Heart left ventricle (tissue), 16 donors: ENCODE measurements around the gene HCAR1. TPM values are rescaled to one million over a fixed set of nuclear protein-coding genes. Genes with fewer than 3 reads are reported as not detected.
"Not testable (repeated sequence)": the region's sequence is repeated elsewhere in the genome, so short reads cannot be mapped to it uniquely, and the experiment has no call there.

Experiments used
- ATAC-seq, 4 donors: fragments of 200-7000 bp; cut with Tn5 transposase; one replicate each; pipeline ENCODE4 v1.9.1; 2020 to 2022; ENCODE audit warnings: moderate library complexity in 4 of 4, mild to moderate bottlenecking in 3 of 4, moderate number of reproducible peaks in 1 of 4
- DNase-seq, 5 donors: peaks; one replicate each; pipeline ENCODE4 v3.0.0-alpha.2; 2020
- H3K27ac ChIP-seq, 12 donors: fragments of 200-600 bp; sonication (generic) in 4 of 12; one replicate each; pipeline versions ENCODE4 v1.5.0 to v1.8.0; 2016 to 2022; ENCODE audit warnings: mild to moderate bottlenecking in 2 of 12
- H3K27me3 ChIP-seq, 9 donors: fragments of 200-600 bp; sonication (generic) in 2 of 9; one replicate each; pipeline versions ENCODE4 v1.5.1 to v1.8.0; 2016 to 2022; ENCODE audit warnings: mild to moderate bottlenecking in 3 of 9
- H3K36me3 ChIP-seq, 9 donors: fragments of 200-600 bp; sonication (generic) in 2 of 9; one replicate each; pipeline versions ENCODE4 v1.5.0 to v1.8.0; 2018 to 2022; ENCODE audit warnings: mild to moderate bottlenecking in 2 of 9
- H3K4me1 ChIP-seq, 12 donors: fragments of 200-600 bp; sonication (generic) in 4 of 12; one replicate each; pipeline versions ENCODE4 v1.5.0 to v1.8.0; 2016 to 2022; ENCODE audit warnings: mild to moderate bottlenecking in 3 of 12
- H3K4me3 ChIP-seq, 12 donors: fragments of 200-600 bp; sonication (generic) in 4 of 12; one replicate each; pipeline versions ENCODE4 v1.5.0 to v1.8.0; 2017 to 2022; ENCODE audit warnings: mild to moderate bottlenecking in 9 of 12, moderate library complexity in 4 of 12
- H3K9me3 ChIP-seq, 12 donors: fragments of 200-600 bp; sonication (generic) in 4 of 12; one replicate each; pipeline versions ENCODE4 v1.5.0 to v1.8.0; 2016 to 2022; ENCODE audit warnings: mild to moderate bottlenecking in 1 of 12
- WGBS, 4 donors: extraction: QIAGEN DNeasy Blood & Tissue Kit in 2 of 4; methylation state at CpG; one replicate each; pipeline versions ENCODE4 v1.1.5 to v1.1.7; 2013 to 2018; 5-methylcytosine and 5-hydroxymethylcytosine counted together
- intact Hi-C, 10 donors: fragments of 100-400 bp; cut with DNase I; formaldehyde crosslinking; loops; one replicate each; pipeline versions ENCODE4 v1.11.1 to v1.14.2; 2022
- polyA plus RNA-seq, 2 donors: library from polyadenylated mRNA; stranded (reverse); fragments of 200-250 nt; gene quantifications; one replicate each; pipeline ENCODE4 v1.2.3, GENCODE V29; 2013
- total RNA-seq, 9 donors: library from RNA; depleted of rRNA in 2 of 9; stranded (reverse); fragments of >200 nt in 2 of 9; fragmentation: NEBNext Ultra II Directional in 3 of 9; extraction: Animal tissue kit (Norgen Biotek cat#: 25700) in 3 of 9; gene quantifications; one replicate each; pipeline versions ENCODE4 v1.1.0 to v1.2.4, GENCODE V29; 2016 to 2023
- donor health status: ischemic (EF 13 %, LVEDD 7.1; RV severe dilation, severe dysfunction).
- donor health status: healthy with polysubstance abuse.
- donor health status: DM: no; HTN: yes; CAD: no.
- donor health status: DM: no; HTN: no; CAD: no.
- donor health status: ischemic (EF 25% LVEDD 6.9; RV normal size, moderate dysfunction).
- donor health status: ischemic (EF 25% LVEDD 5.7; RV mildly dilated, moderate dysfunction).
- donor health status: healthy.
- donor health status: DM: yes; HTN: yes; CAD: no.
- donor health status: ischemic (EF 35%, LVEDD 5.7; RV mildly dilated, moderate dysfunction).
- donor health status: nonischemic (EF 11% LVEDD 7.7; RV severe dilation, severe dysfunction).
- donor health status: DM: yes; HTN: yes; CAD: no.
- donor health status: PGD.
- donor health status: ischemic (EF 29% LVEDD 5.4; RV normal size, mild dysfunction).
- donor health status: nonischemic (EF 23%, LVEDD 6.1; RV moderate dilation, normal function).

The HCAR1 gene
- total and polyA plus RNA-seq, 11 donors: 0.08 to 1.4 (median 0.22) TPM; not detected in 6

DNA sequence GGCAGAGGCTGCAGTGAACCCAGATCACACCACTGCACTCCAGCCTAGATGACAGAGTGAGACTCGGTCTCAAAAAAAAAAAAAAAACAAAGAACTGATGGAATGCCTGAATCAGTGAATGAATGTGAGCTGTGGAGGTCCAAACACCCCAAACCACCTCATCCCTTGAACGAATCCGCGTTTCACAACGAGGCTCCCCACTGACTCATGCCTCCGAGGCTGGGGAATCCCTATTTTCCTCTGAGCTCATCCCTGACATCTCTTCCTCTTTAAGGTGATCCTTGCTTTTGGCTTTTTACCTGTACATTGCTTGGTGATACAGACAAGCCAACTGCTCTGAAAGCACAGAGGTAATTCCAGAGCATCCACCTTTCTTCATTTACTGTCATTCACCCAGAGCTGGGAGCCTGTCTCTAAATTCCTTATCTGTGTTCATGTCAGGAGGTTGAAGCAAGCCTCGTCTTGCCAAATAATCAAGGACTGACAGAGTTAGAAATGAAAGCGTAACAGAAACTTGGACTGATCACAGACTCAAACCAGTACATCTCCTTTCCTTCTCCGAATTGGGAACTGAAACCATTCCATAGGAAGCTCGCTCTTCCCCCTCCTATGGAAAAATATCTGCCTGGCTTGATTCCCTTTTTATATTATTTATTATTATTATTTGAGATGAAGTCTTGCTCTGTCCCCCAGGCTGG lies 17.0 kb downstream of the HCAR1 start:
- peak in 2 of 4 donors; percentile 20 to 60 for ATAC-seq
- intact Hi-C loops, H3K4me3 ChIP-seq: not testable (repeated sequence)

DNA sequence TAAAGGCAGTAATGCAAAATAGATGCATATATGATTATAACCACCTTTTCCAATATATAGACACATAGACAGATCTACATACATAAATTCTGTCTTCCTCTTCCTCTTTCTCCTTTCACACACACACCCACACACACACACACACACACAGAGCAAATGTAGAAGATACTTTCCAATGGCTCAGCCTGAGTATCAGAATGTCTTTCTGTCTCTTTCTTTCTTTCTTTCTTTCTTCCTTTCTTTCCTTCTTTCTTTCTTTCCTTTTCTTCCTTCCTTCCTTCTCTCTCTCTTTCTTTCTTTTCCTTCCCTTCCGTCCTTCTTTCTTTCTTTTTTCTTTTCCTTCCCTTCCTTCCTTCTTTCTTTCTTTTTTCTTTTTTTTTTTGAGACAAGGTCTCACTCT lies 19.4 kb downstream of the HCAR1 start:
- H3K4me1 ChIP-seq, H3K36me3 ChIP-seq, H3K4me3 ChIP-seq, intact Hi-C loops, ATAC-seq, DNase-seq, H3K9me3 ChIP-seq, H3K27me3 ChIP-seq, H3K27ac ChIP-seq: not testable (repeated sequence)
- 57 to 79% (median 74%) methylated on average over 1 of the region's 1 CpG for WGBS, 4 donors

More for the DNA sequence above, 17.0 kb downstream of the HCAR1 start:
- H3K27ac ChIP-seq, H3K4me1 ChIP-seq, H3K9me3 ChIP-seq, H3K36me3 ChIP-seq, H3K27me3 ChIP-seq, DNase-seq: not testable (repeated sequence)
- 48 to 65% (median 57%) methylated on average over 3 to 4 of the region's 10 CpGs for WGBS, 4 donors

DNA sequence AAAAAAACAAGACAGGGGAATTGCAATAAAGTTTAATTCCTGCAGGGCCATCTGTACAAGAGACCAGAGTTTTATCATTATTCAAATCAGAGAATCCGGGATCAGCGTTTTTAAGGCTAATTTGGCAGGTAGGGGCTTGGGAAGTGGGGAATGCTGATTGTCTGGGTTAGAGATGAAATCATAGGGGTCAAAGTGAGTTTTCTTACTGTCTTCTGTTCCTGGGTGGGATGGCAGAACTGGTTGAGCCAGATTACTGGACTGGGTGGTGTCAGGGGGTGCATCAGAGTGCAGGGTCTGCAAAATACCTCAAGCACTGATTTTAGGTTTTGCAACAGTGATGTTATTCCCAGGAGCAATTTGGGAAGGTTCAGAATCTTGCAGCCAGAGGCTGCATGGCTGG lies 20.3 kb downstream of the HCAR1 start:
- intact Hi-C loops, H3K4me1 ChIP-seq, H3K9me3 ChIP-seq, DNase-seq, H3K36me3 ChIP-seq, H3K27me3 ChIP-seq, H3K27ac ChIP-seq, ATAC-seq, H3K4me3 ChIP-seq: not testable (repeated sequence)
- whole genome bisulfite sequencing, 4 donors: 68 to 81% (median 75%) methylated on average over 2 of the region's 2 CpGs

DNA sequence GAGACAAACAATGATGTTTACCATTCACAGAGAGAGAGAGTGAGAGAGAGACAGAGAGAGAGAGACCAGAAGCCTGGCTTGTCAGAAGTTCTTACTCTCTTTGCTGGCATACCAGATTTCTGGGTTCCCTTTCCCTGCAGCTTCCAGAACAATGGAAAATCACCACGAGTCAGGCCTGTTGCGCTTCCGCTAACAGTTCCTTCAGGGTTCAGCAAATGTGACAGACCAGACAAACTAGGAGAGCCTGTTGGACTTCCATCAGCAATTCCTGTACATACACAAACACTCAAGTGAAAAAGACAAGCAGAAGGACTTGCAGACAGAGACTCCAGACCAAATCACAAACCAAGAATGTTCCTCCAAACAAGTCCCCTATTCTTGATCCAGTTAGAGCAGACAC lies 21.4 kb downstream of the HCAR1 start:
- WGBS, 4 donors: no CpG with 5 or more reads among the region's 3 CpGs
- ATAC-seq, DNase-seq, H3K4me3 ChIP-seq, H3K9me3 ChIP-seq, intact Hi-C loops, H3K36me3 ChIP-seq, H3K4me1 ChIP-seq, H3K27ac ChIP-seq, H3K27me3 ChIP-seq: not testable (repeated sequence)

DNA sequence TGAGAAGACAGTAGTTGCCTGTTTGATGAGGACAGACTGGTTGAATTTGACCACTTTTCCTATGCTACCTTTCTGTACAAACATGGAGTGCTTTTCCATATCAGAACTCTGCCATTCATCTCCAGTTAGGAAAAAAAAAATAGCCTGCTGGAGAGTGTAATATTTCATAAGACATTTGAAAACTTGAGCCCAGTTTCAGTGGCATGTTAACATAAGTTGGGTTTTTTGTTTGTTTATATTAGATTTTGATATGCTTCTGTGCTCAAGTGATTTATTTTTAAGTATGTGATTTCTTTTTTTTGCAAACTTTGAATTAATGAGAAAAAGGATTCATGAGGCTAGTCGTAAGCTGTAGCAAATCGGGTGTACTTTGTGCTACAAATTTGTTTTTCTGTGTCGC lies 26.8 kb downstream of the HCAR1 start:
- H3K27me3 ChIP-seq, DNase-seq, H3K9me3 ChIP-seq, H3K36me3 ChIP-seq, H3K4me3 ChIP-seq, intact Hi-C loops, ATAC-seq, H3K27ac ChIP-seq, H3K4me1 ChIP-seq: not testable (repeated sequence)
- 84 to 92% (median 90%) methylated on average over 3 of the region's 3 CpGs for WGBS, 4 donors

DNA sequence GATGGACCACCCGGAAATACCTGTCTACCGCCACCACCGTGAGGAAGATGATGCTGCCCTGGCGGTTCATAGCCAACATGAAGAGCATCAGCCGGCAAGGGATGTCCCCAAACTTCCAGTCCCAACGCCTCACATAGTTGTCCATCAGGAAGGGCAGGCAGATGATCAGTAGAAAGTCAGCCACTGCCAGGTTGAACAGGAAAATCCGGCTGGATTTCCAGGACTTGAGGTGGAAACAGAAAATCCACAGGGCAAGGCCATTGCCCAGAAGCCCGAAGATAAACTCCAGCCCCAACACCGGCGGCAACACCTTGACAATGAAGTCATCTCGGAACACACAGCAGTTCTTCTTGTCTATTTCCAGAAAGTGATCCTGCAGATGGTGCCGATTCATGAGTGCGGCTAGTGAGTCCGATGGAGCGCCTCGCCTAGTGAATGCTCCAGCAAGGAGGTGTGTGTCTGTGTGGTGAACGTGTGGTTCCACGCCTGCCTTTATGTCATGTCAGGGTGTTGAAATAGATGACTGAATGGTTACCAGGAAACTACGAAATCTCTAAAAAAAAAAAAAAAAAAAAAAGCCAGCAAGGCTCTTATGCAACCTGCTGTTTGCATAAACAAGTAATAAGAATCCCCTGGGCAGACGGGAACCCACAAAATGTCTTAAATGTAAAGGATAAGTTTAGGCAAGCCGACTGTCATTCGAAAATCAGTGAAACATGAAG lies 27.6 kb downstream of the HCAR1 start, which contains the start of gene HCAR2:
Gene HCAR2 (minus strand): TSS at position 468 of the 722 bp plus-strand sequence. CDS start 74 bp downstream, at position 394.
- H3K4me1 ChIP-seq, H3K9me3 ChIP-seq, H3K4me3 ChIP-seq, H3K27ac ChIP-seq, intact Hi-C loops, H3K27me3 ChIP-seq, H3K36me3 ChIP-seq: not testable (repeated sequence)
- DNase-seq (peak in 1 of 5 donors; percentile 25), ATAC-seq (peak in 1 of 4 donors; percentile 63)
- WGBS, 4 donors: 87 to 90% (median 88%) methylated on average over 22 of the region's 22 CpGs

DNA sequence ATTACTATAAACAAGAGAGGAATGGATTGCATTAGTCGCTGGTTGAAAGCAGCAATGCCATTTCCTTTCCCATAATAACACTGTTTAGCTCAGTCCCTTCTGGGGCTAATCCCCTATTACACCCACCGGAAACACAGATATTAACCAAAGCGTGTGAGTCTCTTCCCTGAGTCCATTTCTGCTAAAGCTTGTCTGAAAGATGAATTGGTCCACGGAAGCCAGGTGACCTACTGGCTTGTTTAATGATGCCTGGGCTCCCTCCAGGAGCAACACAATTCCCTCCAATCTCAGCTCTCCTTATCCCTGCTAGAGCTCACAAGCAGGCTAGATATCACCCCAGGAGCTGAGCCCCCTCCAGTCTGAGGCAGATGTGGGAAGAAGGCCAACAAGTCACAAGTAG lies 29.2 kb downstream of the HCAR1 start:
- 53 to 63% (median 60%) methylated on average over 4 of the region's 4 CpGs for WGBS, 4 donors
- intact Hi-C loops, ATAC-seq, H3K27me3 ChIP-seq, H3K9me3 ChIP-seq, H3K4me3 ChIP-seq, H3K36me3 ChIP-seq, DNase-seq, H3K27ac ChIP-seq, H3K4me1 ChIP-seq: not testable (repeated sequence)

DNA sequence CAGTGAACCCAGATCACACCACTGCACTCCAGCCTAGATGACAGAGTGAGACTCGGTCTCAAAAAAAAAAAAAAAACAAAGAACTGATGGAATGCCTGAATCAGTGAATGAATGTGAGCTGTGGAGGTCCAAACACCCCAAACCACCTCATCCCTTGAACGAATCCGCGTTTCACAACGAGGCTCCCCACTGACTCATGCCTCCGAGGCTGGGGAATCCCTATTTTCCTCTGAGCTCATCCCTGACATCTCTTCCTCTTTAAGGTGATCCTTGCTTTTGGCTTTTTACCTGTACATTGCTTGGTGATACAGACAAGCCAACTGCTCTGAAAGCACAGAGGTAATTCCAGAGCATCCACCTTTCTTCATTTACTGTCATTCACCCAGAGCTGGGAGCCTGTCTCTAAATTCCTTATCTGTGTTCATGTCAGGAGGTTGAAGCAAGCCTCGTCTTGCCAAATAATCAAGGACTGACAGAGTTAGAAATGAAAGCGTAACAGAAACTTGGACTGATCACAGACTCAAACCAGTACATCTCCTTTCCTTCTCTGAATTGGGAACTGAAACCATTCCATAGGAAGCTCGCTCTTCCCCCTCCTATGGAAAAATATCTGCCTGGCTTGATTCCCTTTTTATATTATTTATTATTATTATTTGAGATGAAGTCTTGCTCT lies 30.5 kb downstream of the HCAR1 start:
- H3K27ac ChIP-seq, DNase-seq, H3K27me3 ChIP-seq, H3K36me3 ChIP-seq, intact Hi-C loops, H3K4me3 ChIP-seq, H3K4me1 ChIP-seq, H3K9me3 ChIP-seq: not testable (repeated sequence)
- ATAC-seq: peak in 1 of 4 donors; percentile 31
- 57 to 64% (median 63%) methylated on average over 2 to 3 of the region's 9 CpGs; no CpG with 5 or more reads in 1 of the 4 donors for WGBS, 4 donors

DNA sequence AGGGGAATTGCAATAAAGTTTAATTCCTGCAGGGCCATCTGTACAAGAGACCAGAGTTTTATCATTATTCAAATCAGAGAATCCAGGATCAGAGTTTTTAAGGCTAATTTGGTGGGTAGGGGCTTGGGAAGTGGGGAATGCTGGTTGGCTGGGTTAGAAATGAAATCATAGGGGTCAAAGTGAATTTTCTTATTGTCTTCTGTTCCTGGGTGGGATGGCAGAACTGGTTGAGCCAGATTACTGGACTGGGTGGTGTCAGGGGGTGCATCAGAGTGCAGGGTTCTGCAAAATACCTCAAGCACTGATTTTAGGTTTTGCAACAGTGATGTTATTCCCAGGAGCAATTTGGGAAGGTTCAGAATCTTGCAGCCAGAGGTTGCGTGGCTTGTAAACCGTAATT lies 33.7 kb downstream of the HCAR1 start:
- 85 to 93% (median 88%) methylated on average over 2 of the region's 2 CpGs for WGBS, 4 donors
- H3K9me3 ChIP-seq, H3K27ac ChIP-seq, H3K36me3 ChIP-seq, intact Hi-C loops, ATAC-seq, H3K4me1 ChIP-seq, H3K4me3 ChIP-seq, H3K27me3 ChIP-seq, DNase-seq: not testable (repeated sequence)
